Uterus (tissue), 2 donors: ENCODE measurements around the gene HOMER1.

Experiments used
- POLR2A ChIP-seq, 2 donors: fragments of 450-650 bp; IDR thresholded peaks; one replicate each; pipeline ENCODE4 v1.6.1; 2016; ENCODE audit warnings: antibody characterized with exemption in 2 of 2, mild to moderate bottlenecking in 1 of 2, moderate library complexity in 1 of 2
- TF ChIP-seq, protein P1 (sequence below), 4 experiments: fragments of 200-600 bp in 2 of 4; fragments of 450-650 bp in 2 of 4; sonication (generic) in 2 of 4; IDR thresholded peaks; one replicate each; pipeline ENCODE4 v1.5.1; 2016 to 2019; ENCODE audit warnings: antibody characterized with exemption in 4 of 4, mild to moderate bottlenecking in 2 of 4, moderate library complexity in 1 of 4

GRCh38 chr5:79503794-79504495, 10.0 kb downstream of the HOMER1 start:
- TF ChIP-seq, protein P1, sequence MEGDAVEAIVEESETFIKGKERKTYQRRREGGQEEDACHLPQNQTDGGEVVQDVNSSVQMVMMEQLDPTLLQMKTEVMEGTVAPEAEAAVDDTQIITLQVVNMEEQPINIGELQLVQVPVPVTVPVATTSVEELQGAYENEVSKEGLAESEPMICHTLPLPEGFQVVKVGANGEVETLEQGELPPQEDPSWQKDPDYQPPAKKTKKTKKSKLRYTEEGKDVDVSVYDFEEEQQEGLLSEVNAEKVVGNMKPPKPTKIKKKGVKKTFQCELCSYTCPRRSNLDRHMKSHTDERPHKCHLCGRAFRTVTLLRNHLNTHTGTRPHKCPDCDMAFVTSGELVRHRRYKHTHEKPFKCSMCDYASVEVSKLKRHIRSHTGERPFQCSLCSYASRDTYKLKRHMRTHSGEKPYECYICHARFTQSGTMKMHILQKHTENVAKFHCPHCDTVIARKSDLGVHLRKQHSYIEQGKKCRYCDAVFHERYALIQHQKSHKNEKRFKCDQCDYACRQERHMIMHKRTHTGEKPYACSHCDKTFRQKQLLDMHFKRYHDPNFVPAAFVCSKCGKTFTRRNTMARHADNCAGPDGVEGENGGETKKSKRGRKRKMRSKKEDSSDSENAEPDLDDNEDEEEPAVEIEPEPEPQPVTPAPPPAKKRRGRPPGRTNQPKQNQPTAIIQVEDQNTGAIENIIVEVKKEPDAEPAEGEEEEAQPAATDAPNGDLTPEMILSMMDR (IDR thresholded peaks at IDR 0.05), result no peak
- TF ChIP-seq POLR2A (IDR thresholded peaks at IDR 0.05), result no peak
